Measurements from ENCODE around the gene SEC11A.

Gene SEC11A

DNA sequence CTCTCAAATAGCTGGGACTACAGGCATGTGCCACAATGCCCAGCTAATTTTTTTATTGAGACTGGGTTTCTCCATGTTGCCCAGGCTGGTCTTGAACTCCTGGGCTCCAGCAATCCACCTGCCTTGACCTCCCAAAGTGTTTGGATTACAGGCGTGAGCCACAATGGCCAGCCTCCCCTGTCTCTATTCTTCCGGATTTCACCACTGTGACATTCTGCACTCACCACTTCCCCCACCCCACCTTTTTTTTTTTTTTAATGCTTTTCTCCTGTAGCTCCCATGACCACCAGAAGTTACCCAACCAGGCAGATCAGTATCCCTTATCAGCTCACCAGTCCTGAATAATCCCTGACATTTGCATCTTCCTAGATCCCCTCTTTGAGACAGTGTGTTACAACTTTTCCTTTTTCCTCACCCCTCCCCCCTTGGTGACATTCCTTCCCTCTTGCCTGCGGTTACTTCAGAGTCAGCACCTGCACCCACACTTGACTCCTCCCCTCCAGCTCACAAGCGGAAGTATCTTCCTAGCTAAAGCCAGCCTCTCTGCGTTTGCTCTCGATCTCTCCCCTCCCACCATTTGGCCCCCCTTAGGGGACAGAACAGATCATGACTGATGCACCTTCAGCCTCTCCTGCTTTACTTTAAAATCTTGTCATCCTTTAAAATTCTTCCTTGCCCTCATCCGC, 19.0 kb upstream of the SEC11A start:
- peak overlapping the region; percentile 54 for H3K4me3 Mint-ChIP-seq
- TF ChIP-seq, protein P1, sequence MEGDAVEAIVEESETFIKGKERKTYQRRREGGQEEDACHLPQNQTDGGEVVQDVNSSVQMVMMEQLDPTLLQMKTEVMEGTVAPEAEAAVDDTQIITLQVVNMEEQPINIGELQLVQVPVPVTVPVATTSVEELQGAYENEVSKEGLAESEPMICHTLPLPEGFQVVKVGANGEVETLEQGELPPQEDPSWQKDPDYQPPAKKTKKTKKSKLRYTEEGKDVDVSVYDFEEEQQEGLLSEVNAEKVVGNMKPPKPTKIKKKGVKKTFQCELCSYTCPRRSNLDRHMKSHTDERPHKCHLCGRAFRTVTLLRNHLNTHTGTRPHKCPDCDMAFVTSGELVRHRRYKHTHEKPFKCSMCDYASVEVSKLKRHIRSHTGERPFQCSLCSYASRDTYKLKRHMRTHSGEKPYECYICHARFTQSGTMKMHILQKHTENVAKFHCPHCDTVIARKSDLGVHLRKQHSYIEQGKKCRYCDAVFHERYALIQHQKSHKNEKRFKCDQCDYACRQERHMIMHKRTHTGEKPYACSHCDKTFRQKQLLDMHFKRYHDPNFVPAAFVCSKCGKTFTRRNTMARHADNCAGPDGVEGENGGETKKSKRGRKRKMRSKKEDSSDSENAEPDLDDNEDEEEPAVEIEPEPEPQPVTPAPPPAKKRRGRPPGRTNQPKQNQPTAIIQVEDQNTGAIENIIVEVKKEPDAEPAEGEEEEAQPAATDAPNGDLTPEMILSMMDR (IDR thresholded peaks at IDR 0.05): no peak
- H3K4me1 Mint-ChIP-seq: peaks cover 32% of the 10 kb centered on the region
- no peaks in the 10 kb centered on the region for H3K27me3 Mint-ChIP-seq (ENCODE audit: low read depth, poor library complexity)
- H3K27ac Mint-ChIP-seq: no peak overlapping the region
- no peaks in the 10 kb centered on the region for H3K36me3 Mint-ChIP-seq (ENCODE audit: low read depth)
- H3K9me3 Mint-ChIP-seq: no peaks in the 10 kb centered on the region
- DNase-seq: peak; percentile 40

DNA sequence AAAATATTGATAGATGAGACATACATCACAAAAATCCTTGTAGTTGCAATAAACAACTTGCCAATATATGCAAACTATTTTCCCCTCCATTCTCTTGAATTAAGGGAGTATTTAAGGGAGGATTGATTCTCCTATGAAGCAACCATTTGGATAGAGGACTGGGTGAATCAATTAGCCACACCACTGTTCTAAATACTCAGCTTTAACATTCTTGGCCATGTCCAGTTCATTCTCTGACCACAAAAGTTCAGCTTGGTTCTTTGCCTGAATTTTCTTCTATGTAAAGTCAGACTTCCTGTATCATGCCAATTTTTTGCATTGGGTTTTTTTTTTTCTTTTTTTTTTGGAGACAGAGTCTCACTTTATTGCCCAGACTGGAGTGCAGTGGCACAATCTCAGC, 15.8 kb upstream of the SEC11A start:
- no peaks in the 10 kb centered on the region for H3K27me3 Mint-ChIP-seq (ENCODE audit: low read depth, poor library complexity)
- no peaks in the 10 kb centered on the region for H3K36me3 Mint-ChIP-seq (ENCODE audit: low read depth)
- H3K9me3 Mint-ChIP-seq: no peaks in the 10 kb centered on the region
- H3K27ac Mint-ChIP-seq: no peak overlapping the region
- no peak for DNase-seq
- H3K4me3 Mint-ChIP-seq: no peak overlapping the region
- TF ChIP-seq, protein P1 (IDR thresholded peaks at IDR 0.05): no peak
- H3K4me1 Mint-ChIP-seq: peaks cover 26% of the 10 kb centered on the region

DNA sequence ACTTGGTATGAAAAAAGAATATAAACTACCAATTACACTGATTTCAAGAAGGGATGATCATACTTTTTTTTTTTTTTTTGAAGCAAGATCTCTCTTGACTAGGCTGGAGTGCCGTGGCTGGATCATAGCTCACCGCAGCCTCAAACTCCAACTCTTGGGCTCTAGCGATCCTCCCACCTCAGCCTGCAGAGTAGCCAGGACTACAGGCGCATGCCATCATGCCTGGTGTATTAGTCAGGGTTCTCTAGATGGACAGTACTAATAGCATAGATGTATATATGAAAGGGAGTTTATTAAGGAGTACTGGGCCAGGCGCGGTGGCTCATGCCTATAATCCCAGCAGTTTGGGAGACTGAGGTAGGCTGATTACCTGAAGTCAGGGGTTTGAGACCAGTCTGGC, 11.5 kb upstream of the SEC11A start:
- DNase-seq: no peak
- no peak overlapping the region for H3K4me3 Mint-ChIP-seq
- H3K4me1 Mint-ChIP-seq: no peaks in the 10 kb centered on the region
- no peak overlapping the region for H3K27ac Mint-ChIP-seq
- H3K36me3 Mint-ChIP-seq (ENCODE audit: low read depth): no peaks in the 10 kb centered on the region
- TF ChIP-seq, protein P1 (IDR thresholded peaks at IDR 0.05): no peak
- H3K9me3 Mint-ChIP-seq: no peaks in the 10 kb centered on the region
- no peaks in the 10 kb centered on the region for H3K27me3 Mint-ChIP-seq (ENCODE audit: low read depth, poor library complexity)

DNA sequence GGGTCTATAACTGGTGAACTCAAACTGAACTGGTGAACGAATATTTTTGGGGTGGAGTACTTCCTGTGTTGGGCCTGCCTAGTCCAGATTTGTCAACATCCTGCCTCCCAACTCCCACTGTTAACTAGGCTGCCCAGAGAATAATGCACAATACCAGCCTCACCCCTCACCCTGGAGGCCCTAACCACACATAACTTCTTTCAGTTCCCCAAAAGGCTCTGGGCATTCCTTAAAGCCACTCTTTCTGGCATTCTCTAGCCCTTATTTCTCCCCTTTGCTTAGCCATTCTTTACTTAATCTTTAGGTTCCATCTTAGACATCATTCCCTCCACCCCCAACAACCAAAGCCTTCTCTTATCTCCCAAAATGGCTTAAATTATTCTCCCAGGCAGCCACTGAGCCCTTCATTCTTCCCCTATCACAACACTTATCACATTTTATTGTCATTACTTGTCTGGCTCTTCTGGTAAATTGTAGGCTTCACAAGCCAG, 9.1 kb upstream of the SEC11A start:
- no peak for DNase-seq
- H3K4me3 Mint-ChIP-seq: no peak overlapping the region
- no peaks in the 10 kb centered on the region for H3K9me3 Mint-ChIP-seq
- no peaks in the 10 kb centered on the region for H3K36me3 Mint-ChIP-seq (ENCODE audit: low read depth)
- no peaks in the 10 kb centered on the region for H3K27me3 Mint-ChIP-seq (ENCODE audit: low read depth, poor library complexity)
- peak overlapping the region; percentile 31 for H3K27ac Mint-ChIP-seq
- peaks cover 8% of the 10 kb centered on the region for H3K4me1 Mint-ChIP-seq
- TF ChIP-seq, protein P1 (IDR thresholded peaks at IDR 0.05): no peak

DNA sequence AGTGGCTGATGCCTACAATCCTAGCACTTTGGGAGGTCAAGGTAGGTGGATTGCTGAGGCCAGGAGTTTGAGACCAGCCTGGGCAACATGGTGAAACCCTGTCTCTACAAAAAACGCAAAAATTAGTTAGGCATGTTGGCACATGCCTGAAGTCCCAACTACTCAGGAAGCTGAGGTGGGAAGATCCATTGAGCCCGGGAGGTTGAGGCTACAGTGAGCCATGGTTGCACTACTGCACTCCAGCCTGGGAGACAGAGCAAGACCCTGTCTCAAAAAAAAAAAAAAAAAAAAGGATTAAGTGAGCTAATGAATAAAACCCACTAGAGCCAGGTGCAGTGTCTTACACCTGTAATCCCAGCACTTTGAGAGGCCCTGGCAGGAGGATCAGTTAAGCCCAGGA, 6.7 kb upstream of the SEC11A start:
- Mint-ChIP-seq H3K27ac (no peak overlapping the region), H3K4me1 (peaks cover 8% of the 10 kb centered on the region), H3K9me3 (no peaks in the 10 kb centered on the region), H3K4me3 (no peak overlapping the region), H3K36me3 (ENCODE audit: low read depth) (no peaks in the 10 kb centered on the region), H3K27me3 (ENCODE audit: low read depth, poor library complexity) (peaks cover 2% of the 10 kb centered on the region)
- no peak for DNase-seq
- TF ChIP-seq, protein P1 (IDR thresholded peaks at IDR 0.05): no peak

DNA sequence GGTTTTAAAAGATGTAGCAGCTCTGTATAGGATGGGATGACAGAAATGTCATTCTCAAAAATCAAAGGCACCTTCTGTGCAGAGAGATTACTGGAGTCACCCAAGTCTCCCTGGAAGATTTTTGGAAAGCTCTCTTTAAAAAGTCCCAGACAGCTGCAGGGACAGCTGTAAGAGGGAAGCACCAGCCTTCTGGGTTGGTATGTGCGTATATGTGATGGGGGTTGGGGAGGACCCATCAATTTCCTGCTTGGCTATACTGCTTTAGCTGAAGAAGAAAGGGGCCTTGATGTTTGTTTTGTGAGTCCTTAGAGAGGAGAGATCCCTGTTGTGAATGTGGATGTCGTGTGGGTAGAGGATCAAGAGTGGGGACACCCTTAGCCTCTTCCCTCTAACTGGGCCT, 5.4 kb upstream of the SEC11A start:
- no peak overlapping the region for H3K4me3 Mint-ChIP-seq
- TF ChIP-seq, protein P1 (IDR thresholded peaks at IDR 0.05): no peak
- DNase-seq: no peak
- peaks cover 17% of the 10 kb centered on the region for H3K4me1 Mint-ChIP-seq
- no peaks in the 10 kb centered on the region for H3K36me3 Mint-ChIP-seq (ENCODE audit: low read depth)
- H3K27ac Mint-ChIP-seq: peak overlapping the region; percentile 6
- H3K9me3 Mint-ChIP-seq: no peaks in the 10 kb centered on the region
- peaks cover 4% of the 10 kb centered on the region for H3K27me3 Mint-ChIP-seq (ENCODE audit: low read depth, poor library complexity)

Measured in nephron progenitor cell (in vitro differentiated cells).